MM.1S (cell line): Measurements from ENCODE around the gene CHID1.

Source experiments
- DNase-seq: peaks from one replicate; pipeline ENCODE4 v3.0.0-alpha.2; 2015
- H2AFZ ChIP-seq: fragments of 300-600 bp; sonication (generic); 2 replicates; pipeline ENCODE4 v1.6.0; 2016; ENCODE audit warnings: antibody characterized with exemption, low read length
- H3F3A ChIP-seq: fragments of 300-600 bp; sonication (generic); 2 replicates; pipeline ENCODE4 v1.6.1; 2016; ENCODE audit warnings: mild to moderate bottlenecking, antibody characterized with exemption, low read length, moderate library complexity, mixed read lengths; ENCODE audit not compliant: insufficient read depth
- H3K27ac ChIP-seq: fragments of 300-600 bp; sonication (generic); 2 replicates; pipeline ENCODE4 v1.5.1; 2016; ENCODE audit warnings: mild to moderate bottlenecking, low read length
- H3K27me3 ChIP-seq: fragments of 300-600 bp; sonication (generic); replicated peaks from 2 replicates; pipeline ENCODE4 v1.6.0; 2016; ENCODE audit warnings: low read length; ENCODE audit not compliant: insufficient read depth
- H3K36me3 ChIP-seq: fragments of 300-600 bp; sonication (generic); replicated peaks from 2 replicates; pipeline ENCODE4 v1.6.1; 2016; ENCODE audit warnings: mild to moderate bottlenecking, low read length, mixed read lengths; ENCODE audit not compliant: insufficient read depth
- H3K4me1 ChIP-seq: fragments of 300-600 bp; sonication (generic); 2 replicates; pipeline ENCODE4 v1.6.1; 2016; ENCODE audit warnings: low read length, mixed read lengths
- H3K4me2 ChIP-seq: fragments of 300-600 bp; sonication (generic); 2 replicates; pipeline ENCODE4 v1.6.0; 2016; ENCODE audit warnings: low read depth, low read length
- H3K4me3 ChIP-seq: fragments of 300-600 bp; sonication (generic); 2 replicates; pipeline ENCODE4 v1.5.1; 2016; ENCODE audit warnings: low read length, mixed read lengths
- H3K79me2 ChIP-seq: fragments of 300-600 bp; sonication (generic); 2 replicates; pipeline ENCODE4 v1.6.1; 2016; ENCODE audit warnings: mixed run types, low read length, mixed read lengths
- H3K9ac ChIP-seq: fragments of 300-600 bp; sonication (generic); 2 replicates; pipeline ENCODE4 v1.6.1; 2016; ENCODE audit warnings: low read length, mixed read lengths
- H3K9me2 ChIP-seq: fragments of 300-600 bp; sonication (generic); replicated peaks from 2 replicates; pipeline ENCODE4 v1.6.1; 2016; ENCODE audit warnings: mild to moderate bottlenecking, low read length, mixed read lengths; ENCODE audit not compliant: insufficient read depth
- H3K9me3 ChIP-seq: fragments of 300-600 bp; sonication (generic); replicated peaks from 2 replicates; pipeline ENCODE4 v1.6.1; 2016; ENCODE audit warnings: mild to moderate bottlenecking, low read length, mixed read lengths; ENCODE audit not compliant: insufficient read depth
- H4K20me1 ChIP-seq: fragments of 300-600 bp; sonication (generic); 2 replicates; pipeline ENCODE4 v1.6.1; 2016; ENCODE audit warnings: mild to moderate bottlenecking, low read length, moderate library complexity, mixed read lengths; ENCODE audit not compliant: insufficient read depth
- CTCF ChIP-seq: fragments of 300-600 bp; sonication (generic); IDR thresholded peaks from 2 replicates; pipeline ENCODE4 v1.5.1; 2016; ENCODE audit warnings: antibody characterized with exemption, low read length, mixed read lengths
- EZH2 ChIP-seq: fragments of 300-600 bp; sonication (generic); optimal IDR thresholded peaks from 2 replicates; pipeline ENCODE3; 2017; ENCODE audit warnings: low read depth, mild to moderate bottlenecking, antibody characterized with exemption, low read length, mixed read lengths
- EZH2phosphoT487 ChIP-seq: fragments of 300-600 bp; sonication (generic); IDR thresholded peaks from 2 replicates; pipeline ENCODE4 v1.6.1; 2018; ENCODE audit warnings: antibody characterized with exemption, low read length

CHID1 gene

GRCh38 chr11:880447-880846 is 30.2 kb downstream of the CHID1 start:
- no peak overlapping the region for H3K4me2 ChIP-seq
- TF ChIP-seq EZH2phosphoT487 (no peak), CTCF (no peak), EZH2 (no peak)

GRCh38 chr11:877565-877964 is 33.0 kb downstream of the CHID1 start:
- no peaks in the 10 kb centered on the region for H3F3A ChIP-seq
- H3K27me3 ChIP-seq = no peaks in the 10 kb centered on the region
- H3K27ac ChIP-seq = no peak overlapping the region
- H3K4me3 ChIP-seq = no peak overlapping the region
- no peak overlapping the region for H2AFZ ChIP-seq
- no peak for DNase-seq
- no peaks in the 10 kb centered on the region for H4K20me1 ChIP-seq
- no peaks in the 10 kb centered on the region for H3K79me2 ChIP-seq
- no peaks in the 10 kb centered on the region for H3K9me3 ChIP-seq
- TF ChIP-seq EZH2 = no peak
- no peak for TF ChIP-seq EZH2phosphoT487
- H3K36me3 ChIP-seq = no peaks in the 10 kb centered on the region
- no peak overlapping the region for H3K9ac ChIP-seq
- no peak overlapping the region for H3K4me2 ChIP-seq
- H3K4me1 ChIP-seq = no peaks in the 10 kb centered on the region
- H3K9me2 ChIP-seq = no peaks in the 10 kb centered on the region

More at GRCh38 chr11:880447-880846, 30.2 kb downstream of the CHID1 start:
- DNase-seq = no peak
- no peak overlapping the region for H3K27ac ChIP-seq
- no peak overlapping the region for H3K9ac ChIP-seq
- no peaks in the 10 kb centered on the region for H3F3A ChIP-seq
- no peak overlapping the region for H3K4me3 ChIP-seq
- H3K79me2 ChIP-seq = no peaks in the 10 kb centered on the region
- H3K4me1 ChIP-seq = no peaks in the 10 kb centered on the region
- no peaks in the 10 kb centered on the region for H3K9me2 ChIP-seq
- H4K20me1 ChIP-seq = no peaks in the 10 kb centered on the region
- no peaks in the 10 kb centered on the region for H3K9me3 ChIP-seq
- no peaks in the 10 kb centered on the region for H3K27me3 ChIP-seq
- no peaks in the 10 kb centered on the region for H3K36me3 ChIP-seq
- H2AFZ ChIP-seq = no peak overlapping the region

GRCh38 chr11:876545-876944 is 34.1 kb downstream of the CHID1 start:
- Histone ChIP-seq H3K9me2 (no peaks in the 10 kb centered on the region), H3K9ac (no peak overlapping the region), H3K9me3 (no peaks in the 10 kb centered on the region), H2AFZ (no peak overlapping the region), H3K36me3 (no peaks in the 10 kb centered on the region), H3F3A (no peaks in the 10 kb centered on the region), H3K4me3 (no peak overlapping the region), H4K20me1 (no peaks in the 10 kb centered on the region), H3K4me2 (no peak overlapping the region), H3K79me2 (no peaks in the 10 kb centered on the region), H3K4me1 (no peaks in the 10 kb centered on the region), H3K27ac (no peak overlapping the region), H3K27me3 (no peaks in the 10 kb centered on the region)
- DNase-seq = no peak
- TF ChIP-seq EZH2phosphoT487 = no peak
- no peak for TF ChIP-seq CTCF
- TF ChIP-seq EZH2 = no peak

GRCh38 chr11:875769-876301 is 34.8 kb downstream of the CHID1 start:
- TF ChIP-seq EZH2phosphoT487 (no peak), EZH2 (no peak), CTCF (no peak)
- no peak for DNase-seq
- H3K9ac ChIP-seq = no peak overlapping the region
- no peak overlapping the region for H3K27ac ChIP-seq
- H3K4me3 ChIP-seq = no peak overlapping the region
- H3K4me2 ChIP-seq = no peak overlapping the region
- no peaks in the 10 kb centered on the region for H3F3A ChIP-seq
- no peaks in the 10 kb centered on the region for H3K36me3 ChIP-seq
- H4K20me1 ChIP-seq = no peaks in the 10 kb centered on the region
- H3K79me2 ChIP-seq = no peaks in the 10 kb centered on the region
- H3K27me3 ChIP-seq = no peaks in the 10 kb centered on the region
- H3K9me3 ChIP-seq = no peaks in the 10 kb centered on the region
- H3K9me2 ChIP-seq = no peaks in the 10 kb centered on the region
- H2AFZ ChIP-seq = no peak overlapping the region
- no peaks in the 10 kb centered on the region for H3K4me1 ChIP-seq
